ENCODE measurements around the gene CACNA2D2.

GRCh38 chr3:50380405-50381085 is 122.9 kb downstream of the CACNA2D2 start:
- TF ChIP-seq CTCF (IDR thresholded peaks at IDR 0.05) = no peak
- TF ChIP-seq EZH2 (IDR thresholded peaks at IDR 0.05) = no peak

Measured in neural progenitor cell (in vitro differentiated cells).